GM18858 (cell line): Measurements from ENCODE around the gene C1QBP.
"Not testable (repeated sequence)": the region's sequence is repeated elsewhere in the genome, so short reads cannot be mapped to it uniquely, and the experiment has no call there.

Source experiments
- ATAC-seq: cut with Tn5 transposase; IDR thresholded peaks from one replicate; pipeline ENCODE4 v1.9.1; 2021; ENCODE audit not compliant: unreplicated experiment

Gene C1QBP

GRCh38 chr17:5438716-5439445 lies at the start of gene C1QBP:
C1QBP (minus strand) TSS chr17:5439155; CDS start chr17:5439073, 82 bp downstream.
- peak; percentile 72 for ATAC-seq

GRCh38 chr17:5488752-5489151 lies 49.8 kb upstream of the C1QBP start:
- no peak for ATAC-seq

- peak; percentile 50 for ATAC-seq
These were observed 47.5 kb upstream of the C1QBP start, which contains the start of gene MIS12 for GRCh38 chr17:5486206-5487124. MIS12 (plus strand) TSS chr17:5486566; CDS start chr17:5488863, 2,297 bp downstream.

GRCh38 chr17:5485270-5486205 lies 46.6 kb upstream of the C1QBP start, which contains the start of gene DERL2:
DERL2 (minus strand) TSS chr17:5486178; CDS start chr17:5486161, 17 bp downstream.
- ATAC-seq, result peak; percentile 15

GRCh38 chr17:5481451-5481850 lies 42.5 kb upstream of the C1QBP start:
- no peak for ATAC-seq

GRCh38 chr17:5480962-5481361 lies 42.0 kb upstream of the C1QBP start:
- no peak for ATAC-seq

GRCh38 chr17:5478992-5479391 lies 40.0 kb upstream of the C1QBP start:
- ATAC-seq, result no peak

GRCh38 chr17:5473906-5474305 lies 35.0 kb upstream of the C1QBP start:
- no peak for ATAC-seq

- ATAC-seq, result no peak
These were observed 33.6 kb upstream of the C1QBP start for GRCh38 chr17:5472511-5472910.

GRCh38 chr17:5468075-5468473 lies 29.1 kb upstream of the C1QBP start:
- ATAC-seq, result no peak

GRCh38 chr17:5467416-5467815 lies 28.5 kb upstream of the C1QBP start:
- ATAC-seq, result no peak

- ATAC-seq, result no peak
These were observed 27.3 kb upstream of the C1QBP start for GRCh38 chr17:5466295-5466694.

- no peak for ATAC-seq
These were observed 26.0 kb upstream of the C1QBP start for GRCh38 chr17:5464717-5465507.

GRCh38 chr17:5446786-5447185 lies 7.8 kb upstream of the C1QBP start:
- no peak for ATAC-seq

GRCh38 chr17:5444209-5444608 lies 5.3 kb upstream of the C1QBP start:
- ATAC-seq, result no peak

GRCh38 chr17:5443728-5444127 lies 4.8 kb upstream of the C1QBP start:
- no peak for ATAC-seq

- ATAC-seq, result no peak
These were observed 450 bp upstream of the C1QBP start for GRCh38 chr17:5439446-5439764.

- ATAC-seq, result no peak
These were observed 1.1 kb downstream of the C1QBP start for GRCh38 chr17:5437721-5438317.

- not testable (repeated sequence) for ATAC-seq
These were observed 3.1 kb downstream of the C1QBP start for GRCh38 chr17:5435781-5436315.
